PC-3 (cell line): ENCODE results near the gene TEX19. TPM values are rescaled to one million over a fixed set of nuclear protein-coding genes. Genes with fewer than 3 reads are reported as not detected.

Source experiments
- ATAC-seq: fragments of 200-7000 bp; cut with Tn5 transposase; 2 replicates; pipeline ENCODE4 v1.9.1; 2020; ENCODE audit warnings: mild to moderate bottlenecking, moderate library complexity
- BruUV-seq: library from RNA; stranded (reverse); fragments of 400-500 nt; replicated peaks from 2 replicates; lab custom pipeline; 2021; lab: Mats Ljungman, UMichigan
- CTCF ChIA-PET: fragments of 300-600 bp; sonication (Branson Sonifier 250); formaldehyde crosslinking; loops from one replicate; lab custom pipeline; 2022; ENCODE audit warnings: antibody characterized with exemption; lab: Charles Lee
- POLR2A ChIA-PET: fragments of 300-600 bp; sonication (Branson Sonifier 250); formaldehyde crosslinking; loops from one replicate; lab custom pipeline; 2022; ENCODE audit warnings: antibody characterized with exemption; ENCODE audit not compliant: unreplicated experiment; lab: Charles Lee
- DNase-seq: peaks from one replicate; pipeline ENCODE4 v3.0.0-alpha.2; 2015
- H2AFZ ChIP-seq: fragments of 300-600 bp; sonication (generic); 2 replicates; pipeline ENCODE4 v1.6.0; 2016; ENCODE audit warnings: antibody characterized with exemption, low read length
- H3F3A ChIP-seq: fragments of 300-600 bp; sonication (generic); one replicate; pipeline ENCODE4 v1.6.0; 2017; ENCODE audit warnings: antibody characterized with exemption, low read length, control low read depth, mild to moderate bottlenecking; ENCODE audit not compliant: unreplicated experiment
- H3K27ac ChIP-seq: fragments of 300-600 bp; sonication (generic); 2 replicates; pipeline ENCODE4 v1.5.1; 2016; ENCODE audit warnings: mild to moderate bottlenecking, low read length
- H3K27me3 ChIP-seq: fragments of 300-600 bp; sonication (generic); 2 replicates; pipeline ENCODE4 v1.6.1; 2016; ENCODE audit warnings: low read length, mixed read lengths
- H3K36me3 ChIP-seq: fragments of 300-600 bp; sonication (generic); 2 replicates; pipeline ENCODE4 v1.6.1; 2016; ENCODE audit warnings: low read depth, mixed run types, low read length, mixed read lengths
- H3K4me1 ChIP-seq: fragments of 300-600 bp; sonication (generic); 2 replicates; pipeline ENCODE4 v1.5.1; 2016; ENCODE audit warnings: low read length; ENCODE audit not compliant: insufficient read depth
- H3K4me2 ChIP-seq: fragments of 300-600 bp; sonication (generic); 2 replicates; pipeline ENCODE4 v1.6.0; 2016; ENCODE audit warnings: low read length
- H3K4me3 ChIP-seq: fragments of 300-600 bp; sonication (generic); 2 replicates; pipeline ENCODE4 v1.5.1; 2016; ENCODE audit warnings: mild to moderate bottlenecking, low read length, mixed read lengths
- H3K79me2 ChIP-seq: fragments of 300-600 bp; sonication (generic); 2 replicates; pipeline ENCODE4 v1.6.1; 2017; ENCODE audit warnings: low read length, mixed read lengths
- H3K9ac ChIP-seq: fragments of 300-600 bp; sonication (generic); 2 replicates; pipeline ENCODE4 v1.6.0; 2016; ENCODE audit warnings: mild to moderate bottlenecking, low read length
- H3K9me2 ChIP-seq: fragments of 300-600 bp; sonication (generic); replicated peaks from 2 replicates; pipeline ENCODE4 v1.6.1; 2016; ENCODE audit warnings: mixed run types, low read length, mixed read lengths
- H3K9me3 ChIP-seq: fragments of 300-600 bp; sonication (generic); 2 replicates; pipeline ENCODE4 v1.6.1; 2016; ENCODE audit warnings: low read length, mixed read lengths
- H4K20me1 ChIP-seq: fragments of 300-600 bp; sonication (generic); 2 replicates; pipeline ENCODE4 v1.6.1; 2016; ENCODE audit warnings: low read length, mixed read lengths
- CTCF ChIP-seq: fragments of 300-600 bp; sonication (generic); conservative IDR thresholded peaks from 2 replicates; pipeline ENCODE4 v1.5.1; 2017; ENCODE audit warnings: antibody characterized with exemption, low read depth, mild to moderate bottlenecking, low read length
- EZH2 ChIP-seq: fragments of 300-600 bp; sonication (generic); IDR thresholded peaks from one replicate; pipeline ENCODE4 v1.6.1; 2017; ENCODE audit warnings: antibody characterized with exemption, mild to moderate bottlenecking, low read length; ENCODE audit not compliant: unreplicated experiment
- EZH2phosphoT487 ChIP-seq: fragments of 300-600 bp; sonication (generic); IDR thresholded peaks from 2 replicates; pipeline ENCODE4 v1.6.1; 2018; ENCODE audit warnings: mild to moderate bottlenecking, antibody characterized with exemption, low read length, borderline replicate concordance
- intact Hi-C: fragments of 100-400 bp; cut with micrococcal nuclease; formaldehyde crosslinking; loops from 2 replicates; pipeline ENCODE4 v1.9.0; 2023
- total RNA-seq: library from RNA; depleted of rRNA; stranded (reverse); fragments of >200 nt; gene quantifications from 2 replicates; pipeline ENCODE4 v1.2.3, GENCODE V29; 2014

The TEX19 gene
- total RNA-seq, 1 experiment from 2014 or later, result 1.2 TPM

GRCh38 chr17:82408288-82408937, 49.4 kb downstream of the TEX19 start:
- H4K20me1 ChIP-seq, result no peaks in the 10 kb centered on the region
- TF ChIP-seq EZH2phosphoT487 (no peak), CTCF (no peak), EZH2 (no peak)
- H3K9me2 ChIP-seq, result no peaks in the 10 kb centered on the region
- no peak overlapping the region for H3K27ac ChIP-seq
- ChIA-PET CTCF (no interaction called here), POLR2A (no interaction called here)
- no peak overlapping the region for H3K4me3 ChIP-seq
- no peaks in the 10 kb centered on the region for H3F3A ChIP-seq
- H3K36me3 ChIP-seq, result no peaks in the 10 kb centered on the region; the same call in none of the 2 replicates
- no peaks in the 10 kb centered on the region for H3K27me3 ChIP-seq
- ATAC-seq, result no peak
- no peak for DNase-seq
- H3K79me2 ChIP-seq, result peaks cover 14% of the 10 kb centered on the region; the same call in 1 of the 2 replicates
- no peak overlapping the region for H3K9ac ChIP-seq
- no peaks in the 10 kb centered on the region for H3K4me1 ChIP-seq
- H3K4me2 ChIP-seq, result no peak overlapping the region
- no peaks in the 10 kb centered on the region for H3K9me3 ChIP-seq
- intact Hi-C loops, result no loop called here
- BruUV-seq, result no TSS peak
- H2AFZ ChIP-seq, result no peak overlapping the region

- Histone ChIP-seq H3F3A (no peaks in the 10 kb centered on the region), H3K9me2 (no peaks in the 10 kb centered on the region), H3K79me2 (peaks cover 14% of the 10 kb centered on the region; the same call in 1 of the 2 replicates), H2AFZ (no peak overlapping the region), H3K4me3 (no peak overlapping the region), H3K27ac (no peak overlapping the region), H3K4me2 (no peak overlapping the region), H3K9me3 (no peaks in the 10 kb centered on the region), H3K9ac (no peak overlapping the region), H4K20me1 (0 out of 2 replicates have a peak, but pooled peaks cover under 1% of the 10 kb centered on the region), H3K27me3 (no peaks in the 10 kb centered on the region), H3K4me1 (no peaks in the 10 kb centered on the region), H3K36me3 (no peaks in the 10 kb centered on the region; the same call in 1 of the 2 replicates)
- POLR2A ChIA-PET, result no interaction called here
- no TSS peak for BruUV-seq
- intact Hi-C loops, result no loop called here
- TF ChIP-seq EZH2phosphoT487 (no peak), CTCF (no peak), EZH2 (no peak)
- ATAC-seq (no peak), DNase-seq (no peak)
- CTCF ChIA-PET, result no interaction called here
These were observed 49.9 kb downstream of the TEX19 start for GRCh38 chr17:82408938-82409318.
